Activated T-helper 1 cell treated with Interleukin-2 at 50 U/mL for 16 hours (primary cell): ENCODE results near the gene ANTXR2.
"Not testable (repeated sequence)": the region's sequence is repeated elsewhere in the genome, so short reads cannot be mapped to it uniquely, and the experiment has no call there.

Source experiments
- DNase-seq: peaks from one replicate; pipeline ENCODE4 v3.0.0-alpha.2; 2020; ENCODE audit warnings: low read depth

ANTXR2 gene

GRCh38 chr4:80022282-80022681 lies 50.7 kb downstream of the ANTXR2 start:
- DNase-seq = no peak

- DNase-seq = no peak
These were observed 55.7 kb downstream of the ANTXR2 start for GRCh38 chr4:80017125-80017854.

GRCh38 chr4:80016506-80016905 lies 56.5 kb downstream of the ANTXR2 start:
- no peak for DNase-seq

- DNase-seq = no peak
These were observed 57.4 kb downstream of the ANTXR2 start for GRCh38 chr4:80015407-80016189.

GRCh38 chr4:80014531-80014930 lies 58.5 kb downstream of the ANTXR2 start:
- no peak for DNase-seq

- DNase-seq = no peak
These were observed 60.7 kb downstream of the ANTXR2 start for GRCh38 chr4:80012291-80012690.

GRCh38 chr4:80011636-80012236 lies 61.3 kb downstream of the ANTXR2 start:
- no peak for DNase-seq

GRCh38 chr4:80010316-80010715 lies 62.7 kb downstream of the ANTXR2 start:
- no peak for DNase-seq

GRCh38 chr4:80009806-80010205 lies 63.2 kb downstream of the ANTXR2 start:
- DNase-seq = no peak

- no peak for DNase-seq
These were observed 64.1 kb downstream of the ANTXR2 start for GRCh38 chr4:80008971-80009370.

GRCh38 chr4:80008351-80008750 lies 64.7 kb downstream of the ANTXR2 start:
- DNase-seq = no peak

GRCh38 chr4:80007745-80008149 lies 65.3 kb downstream of the ANTXR2 start:
- no peak for DNase-seq

- DNase-seq = no peak
These were observed 65.9 kb downstream of the ANTXR2 start for GRCh38 chr4:80006935-80007744.

- no peak for DNase-seq
These were observed 67.2 kb downstream of the ANTXR2 start for GRCh38 chr4:80005863-80006262.

- no peak for DNase-seq
These were observed 68.7 kb downstream of the ANTXR2 start for GRCh38 chr4:80004319-80004718.

- not testable (repeated sequence) for DNase-seq
These were observed 70.5 kb downstream of the ANTXR2 start for GRCh38 chr4:80002559-80002958.

- DNase-seq = not testable (repeated sequence)
These were observed 74.0 kb downstream of the ANTXR2 start for GRCh38 chr4:79999048-79999447.

GRCh38 chr4:79998201-79998600 lies 74.8 kb downstream of the ANTXR2 start:
- no peak for DNase-seq

- DNase-seq = no peak
These were observed 76.2 kb downstream of the ANTXR2 start for GRCh38 chr4:79996851-79997250.

GRCh38 chr4:79993476-79993875 lies 79.6 kb downstream of the ANTXR2 start:
- DNase-seq = no peak

GRCh38 chr4:79991601-79992000 lies 81.4 kb downstream of the ANTXR2 start:
- DNase-seq = no peak

GRCh38 chr4:79991100-79991499 lies 81.9 kb downstream of the ANTXR2 start:
- not testable (repeated sequence) for DNase-seq
